Measurements from ENCODE around the gene MRPL53. TPM values are rescaled to one million over a fixed set of nuclear protein-coding genes. Genes with fewer than 3 reads are reported as not detected.

Gene MRPL53
- polyA plus RNA-seq (2013): 55.3 TPM

DNA sequence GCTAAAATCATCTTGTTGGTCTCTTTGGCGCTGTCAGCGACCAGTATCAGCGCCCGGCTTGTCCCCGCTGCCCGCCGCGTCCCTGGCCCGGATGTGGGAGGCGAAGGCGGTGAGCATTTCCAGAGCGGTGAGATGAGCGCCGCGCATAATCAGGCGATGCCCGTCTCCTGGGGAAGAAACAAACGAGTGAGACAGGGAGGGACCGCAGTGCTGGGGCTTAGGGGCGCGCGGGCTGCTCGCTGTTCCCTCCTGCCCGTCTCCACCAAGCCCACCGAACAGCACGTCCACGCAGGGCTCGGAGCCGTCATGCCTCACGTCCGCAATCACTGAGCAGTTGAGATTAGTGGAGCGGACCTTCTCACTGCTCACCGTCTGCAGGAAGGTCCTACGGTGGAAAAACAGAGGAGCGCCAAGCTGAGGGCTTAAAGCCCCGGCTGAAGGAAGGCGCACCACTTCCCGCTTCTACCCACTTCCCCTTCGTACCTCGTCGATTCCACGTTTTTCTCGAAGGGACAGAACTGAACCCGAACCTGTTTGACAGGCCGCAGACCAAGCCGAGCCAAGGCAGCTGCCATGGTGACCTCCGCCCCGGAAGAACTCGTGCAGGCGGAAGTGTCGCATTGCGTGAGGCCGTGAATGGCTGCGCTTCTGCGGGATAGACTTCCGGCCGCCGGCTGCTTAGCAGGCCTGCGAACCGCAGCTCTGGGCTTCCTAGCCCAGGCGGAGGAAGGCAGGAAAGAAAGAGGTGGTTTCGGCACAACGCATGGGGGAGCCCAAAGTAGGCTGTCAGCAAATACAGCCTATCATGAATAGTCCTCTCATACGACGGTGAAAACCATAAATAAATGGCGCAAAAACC is at the start of gene MRPL53:
MRPL53 (minus strand) TSS at position 595 of the 859 bp plus-strand sequence; CDS start at position 575, 20 bp downstream.
- Histone ChIP-seq H3K9me3 (ENCODE audit: control extremely low read depth in 1 of 5, control insufficient read depth in 4 of 5, insufficient read depth in 2 of 5, low read depth in 1 of 5, low read length in 4 of 5) (no peaks in the 10 kb centered on the region), H3K4me3 (ENCODE audit: control insufficient read depth in 1 of 7, extremely low read depth in 1 of 7, insufficient read depth in 4 of 7, low read depth in 2 of 7, low read length in 6 of 7) (peak within 1 kb of the TSS; percentile 40 to 93 (median 87)), H3K27ac (ENCODE audit: insufficient read depth in 1 of 2, low read depth in 1 of 2, low read length in 2 of 2, poor library complexity in 1 of 2, severe bottlenecking in 2 of 2) (peak within 1 kb of the TSS; percentile 78 to 84), H3K36me3 (ENCODE audit: control insufficient read depth in 4 of 4, insufficient read depth in 4 of 4, low read length in 3 of 4) (peaks cover 0 to 24% (median 19%) of the 10 kb centered on the region in 4 experiments), H3K27me3 (replicated peaks in 2 of 5; ENCODE audit: control insufficient read depth in 4 of 5, insufficient read depth in 5 of 5, low read length in 4 of 5) (no peaks in the 10 kb centered on the region), H3K4me1 (ENCODE audit: control extremely low read depth in 1 of 4, control insufficient read depth in 4 of 4, insufficient read depth in 4 of 4, low read length in 3 of 4) (peaks cover 7 to 35% (median 21%) of the 10 kb centered on the region in 4 experiments)
- ChIA-PET CTCF (interaction anchor here (0.7 to 3.9 kb wide), 12 partner anchors 11 to 222 kb away, joined by 3 to 39 read pairs (median 4); partner anchors contain the start of genes CCDC142, INO80B, TTC31 and WBP1), POLR2A (interaction anchor here (0.6 to 2.9 kb wide), 4 partner anchors 9 to 82 kb away, joined by 3 to 13 read pairs (median 8); partner anchors contain the start of genes CCDC142, INO80B, TTC31 and WBP1)
- WGBS (ENCODE audit: insufficient coverage): 0% methylated on average over 65 of the region's 66 CpGs
- peak; percentile 98 to 99 (median 99) for DNase-seq

DNA sequence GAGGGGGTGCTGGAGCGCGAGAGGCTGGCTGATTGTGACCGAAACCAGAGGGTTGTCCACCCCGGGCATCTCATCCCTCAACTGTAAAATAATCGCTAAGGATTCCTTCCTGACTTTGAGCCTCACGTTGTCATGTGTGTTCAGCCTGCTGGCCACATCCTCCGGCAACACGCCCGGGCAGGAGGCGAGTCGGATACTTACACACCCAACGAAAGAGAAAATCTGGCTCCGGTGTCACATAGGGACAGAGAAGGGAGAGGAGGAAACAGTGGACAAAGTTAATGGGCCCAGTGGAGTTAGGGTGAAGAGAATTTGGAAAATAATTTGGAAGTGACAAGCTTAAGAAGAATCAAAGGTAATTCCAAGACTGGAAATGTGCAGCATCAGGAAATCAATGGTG is 44.2 kb upstream of the MRPL53 start:
- peaks cover 0 to 38% (median 30%) of the 10 kb centered on the region in 4 experiments for H3K4me1 ChIP-seq (ENCODE audit: control extremely low read depth in 1 of 4, control insufficient read depth in 4 of 4, insufficient read depth in 4 of 4, low read length in 3 of 4)
- H3K27ac ChIP-seq (ENCODE audit: insufficient read depth in 1 of 2, low read depth in 1 of 2, low read length in 2 of 2, poor library complexity in 1 of 2, severe bottlenecking in 2 of 2): no peak overlapping the region
- peaks cover 13 to 92% (median 51%) of the 10 kb centered on the region in 5 experiments for H3K27me3 ChIP-seq (replicated peaks in 2 of 5; ENCODE audit: control insufficient read depth in 4 of 5, insufficient read depth in 5 of 5, low read length in 4 of 5)
- WGBS (ENCODE audit: insufficient coverage): 76% methylated on average over 13 of the region's 13 CpGs
- no peak for DNase-seq
- H3K36me3 ChIP-seq (ENCODE audit: control insufficient read depth in 4 of 4, insufficient read depth in 4 of 4, low read length in 3 of 4): no peaks in the 10 kb centered on the region
- peaks cover 0 to 6% (median 0%) of the 10 kb centered on the region in 5 experiments for H3K9me3 ChIP-seq (ENCODE audit: control extremely low read depth in 1 of 5, control insufficient read depth in 4 of 5, insufficient read depth in 2 of 5, low read depth in 1 of 5, low read length in 4 of 5)
- ChIA-PET POLR2A (interaction anchor here (0.9 to 1.1 kb wide), 2 partner anchors 10 to 12 kb away, joined by 3 read pairs; partner anchors contain the start of genes AUP1 and DQX1), CTCF (interaction anchor here (1.5 to 9.0 kb wide), 5 partner anchors 8 to 71 kb away, joined by 4 to 53 read pairs (median 14); partner anchors contain the start of genes AUP1, HTRA2 and PCGF1)
- H3K4me3 ChIP-seq (ENCODE audit: control insufficient read depth in 1 of 7, extremely low read depth in 1 of 7, insufficient read depth in 4 of 7, low read depth in 2 of 7, low read length in 6 of 7): peak overlapping the region in 3 of 7 experiments; percentile 47 to 64 (median 62)

DNA sequence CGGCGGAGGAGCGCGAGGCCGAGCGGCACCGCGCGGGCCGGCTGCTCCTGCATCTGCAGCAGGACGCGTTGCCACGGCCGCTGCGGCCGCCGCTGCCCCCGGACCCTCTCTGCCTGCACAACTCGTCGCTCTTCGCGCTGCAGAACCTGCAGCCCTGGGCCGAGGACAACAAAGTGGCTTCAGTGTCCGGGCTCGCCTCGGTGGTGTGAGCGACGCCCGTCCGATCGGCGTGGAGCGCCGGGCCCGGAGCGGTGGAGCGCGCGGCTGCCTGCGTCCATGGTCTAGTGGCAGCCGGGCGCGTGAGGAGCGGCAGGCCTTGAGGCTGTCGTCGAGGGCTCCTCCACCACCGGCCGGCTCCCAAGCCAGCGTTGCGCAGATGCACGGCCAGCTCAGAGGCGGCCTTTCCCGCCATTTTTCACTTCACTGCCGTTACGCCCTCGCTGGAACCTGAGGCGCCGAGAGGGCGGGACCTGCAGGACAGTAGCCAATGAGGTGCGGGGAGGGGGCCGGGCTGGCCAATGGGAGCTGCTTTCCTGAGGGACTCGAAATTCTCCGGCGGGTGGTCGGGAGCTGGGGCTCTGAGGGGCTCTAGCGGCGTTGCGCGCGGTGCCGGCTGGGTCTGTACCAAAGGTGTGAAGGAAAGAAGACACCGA is 43.6 kb upstream of the MRPL53 start:
- H3K36me3 ChIP-seq (ENCODE audit: control insufficient read depth in 4 of 4, insufficient read depth in 4 of 4, low read length in 3 of 4): no peaks in the 10 kb centered on the region
- CTCF ChIA-PET: interaction anchor here (1.7 to 9.0 kb wide), 5 partner anchors 7 to 72 kb away, joined by 6 to 53 read pairs (median 14); partner anchors contain the start of genes AUP1, HTRA2 and PCGF1
- peaks cover 13 to 95% (median 56%) of the 10 kb centered on the region in 5 experiments for H3K27me3 ChIP-seq (replicated peaks in 2 of 5; ENCODE audit: control insufficient read depth in 4 of 5, insufficient read depth in 5 of 5, low read length in 4 of 5)
- peak in 2 of 3 donors; percentile 70 to 73 for DNase-seq
- POLR2A ChIA-PET: interaction anchor here (0.9 to 1.1 kb wide), 2 partner anchors 10 to 13 kb away, joined by 3 read pairs; partner anchors contain the start of genes AUP1 and DQX1
- peak overlapping the region in 6 of 7 experiments; percentile 26 to 64 (median 52) for H3K4me3 ChIP-seq (ENCODE audit: control insufficient read depth in 1 of 7, extremely low read depth in 1 of 7, insufficient read depth in 4 of 7, low read depth in 2 of 7, low read length in 6 of 7)
- H3K27ac ChIP-seq (ENCODE audit: insufficient read depth in 1 of 2, low read depth in 1 of 2, low read length in 2 of 2, poor library complexity in 1 of 2, severe bottlenecking in 2 of 2): no peak overlapping the region
- peaks cover 0 to 6% (median 0%) of the 10 kb centered on the region in 5 experiments for H3K9me3 ChIP-seq (ENCODE audit: control extremely low read depth in 1 of 5, control insufficient read depth in 4 of 5, insufficient read depth in 2 of 5, low read depth in 1 of 5, low read length in 4 of 5)
- 3% methylated on average over 63 of the region's 72 CpGs for WGBS (ENCODE audit: insufficient coverage)
- H3K4me1 ChIP-seq (ENCODE audit: control extremely low read depth in 1 of 4, control insufficient read depth in 4 of 4, insufficient read depth in 4 of 4, low read length in 3 of 4): peaks cover 0 to 38% (median 30%) of the 10 kb centered on the region in 4 experiments

DNA sequence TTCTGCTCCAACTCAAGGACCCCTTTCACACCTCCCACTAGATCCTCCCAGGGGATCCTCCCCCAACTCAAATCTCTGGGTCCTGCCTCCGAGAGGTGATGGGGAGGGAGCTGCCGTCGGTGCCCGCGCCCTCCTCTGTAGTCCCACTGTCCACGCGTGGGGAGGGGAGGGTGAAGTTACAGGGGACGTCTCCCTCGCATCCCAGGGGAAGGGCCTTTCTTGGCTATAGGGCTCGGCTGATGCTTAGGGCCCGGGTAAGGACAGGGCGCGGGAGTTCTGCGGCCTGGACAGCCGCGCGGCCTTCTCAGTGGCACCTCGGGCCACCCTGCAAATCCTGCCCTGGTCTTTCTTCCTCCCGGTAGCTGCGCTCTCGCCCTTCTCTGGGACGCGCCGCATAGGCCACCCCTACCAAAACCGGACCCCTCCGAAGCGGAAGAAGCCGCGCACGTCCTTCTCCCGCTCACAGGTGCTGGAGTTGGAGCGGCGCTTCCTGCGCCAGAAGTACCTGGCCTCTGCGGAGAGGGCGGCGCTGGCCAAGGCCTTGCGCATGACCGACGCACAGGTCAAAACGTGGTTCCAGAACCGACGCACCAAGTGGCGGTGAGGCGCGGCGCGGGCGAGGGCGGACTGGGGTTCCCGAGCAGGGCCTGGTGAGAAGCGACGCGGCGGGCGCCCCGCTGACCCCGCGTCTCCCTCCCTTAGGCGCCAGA is 42.9 kb upstream of the MRPL53 start:
- no peaks in the 10 kb centered on the region for H3K36me3 ChIP-seq (ENCODE audit: control insufficient read depth in 4 of 4, insufficient read depth in 4 of 4, low read length in 3 of 4)
- peaks cover 15 to 99% (median 57%) of the 10 kb centered on the region in 5 experiments for H3K27me3 ChIP-seq (replicated peaks in 2 of 5; ENCODE audit: control insufficient read depth in 4 of 5, insufficient read depth in 5 of 5, low read length in 4 of 5)
- CTCF ChIA-PET: interaction anchor here (1.1 to 9.0 kb wide), 7 partner anchors 7 to 73 kb away, joined by 3 to 53 read pairs (median 7); partner anchors contain the start of genes AUP1, CCDC142, HTRA2 and PCGF1
- peaks cover 0 to 38% (median 30%) of the 10 kb centered on the region in 4 experiments for H3K4me1 ChIP-seq (ENCODE audit: control extremely low read depth in 1 of 4, control insufficient read depth in 4 of 4, insufficient read depth in 4 of 4, low read length in 3 of 4)
- H3K27ac ChIP-seq (ENCODE audit: insufficient read depth in 1 of 2, low read depth in 1 of 2, low read length in 2 of 2, poor library complexity in 1 of 2, severe bottlenecking in 2 of 2): no peak overlapping the region
- 3% methylated on average over 51 of the region's 60 CpGs for WGBS (ENCODE audit: insufficient coverage)
- no peak for DNase-seq
- H3K9me3 ChIP-seq (ENCODE audit: control extremely low read depth in 1 of 5, control insufficient read depth in 4 of 5, insufficient read depth in 2 of 5, low read depth in 1 of 5, low read length in 4 of 5): peaks cover 0 to 6% (median 0%) of the 10 kb centered on the region in 5 experiments
- H3K4me3 ChIP-seq (ENCODE audit: control insufficient read depth in 1 of 7, extremely low read depth in 1 of 7, insufficient read depth in 4 of 7, low read depth in 2 of 7, low read length in 6 of 7): peak overlapping the region in 5 of 7 experiments; percentile 39 to 64 (median 56)
- POLR2A ChIA-PET: interaction anchor here (1.1 kb wide), 1 partner anchor 11 kb away, joined by 3 read pairs; the partner anchor contains the start of gene DQX1

DNA sequence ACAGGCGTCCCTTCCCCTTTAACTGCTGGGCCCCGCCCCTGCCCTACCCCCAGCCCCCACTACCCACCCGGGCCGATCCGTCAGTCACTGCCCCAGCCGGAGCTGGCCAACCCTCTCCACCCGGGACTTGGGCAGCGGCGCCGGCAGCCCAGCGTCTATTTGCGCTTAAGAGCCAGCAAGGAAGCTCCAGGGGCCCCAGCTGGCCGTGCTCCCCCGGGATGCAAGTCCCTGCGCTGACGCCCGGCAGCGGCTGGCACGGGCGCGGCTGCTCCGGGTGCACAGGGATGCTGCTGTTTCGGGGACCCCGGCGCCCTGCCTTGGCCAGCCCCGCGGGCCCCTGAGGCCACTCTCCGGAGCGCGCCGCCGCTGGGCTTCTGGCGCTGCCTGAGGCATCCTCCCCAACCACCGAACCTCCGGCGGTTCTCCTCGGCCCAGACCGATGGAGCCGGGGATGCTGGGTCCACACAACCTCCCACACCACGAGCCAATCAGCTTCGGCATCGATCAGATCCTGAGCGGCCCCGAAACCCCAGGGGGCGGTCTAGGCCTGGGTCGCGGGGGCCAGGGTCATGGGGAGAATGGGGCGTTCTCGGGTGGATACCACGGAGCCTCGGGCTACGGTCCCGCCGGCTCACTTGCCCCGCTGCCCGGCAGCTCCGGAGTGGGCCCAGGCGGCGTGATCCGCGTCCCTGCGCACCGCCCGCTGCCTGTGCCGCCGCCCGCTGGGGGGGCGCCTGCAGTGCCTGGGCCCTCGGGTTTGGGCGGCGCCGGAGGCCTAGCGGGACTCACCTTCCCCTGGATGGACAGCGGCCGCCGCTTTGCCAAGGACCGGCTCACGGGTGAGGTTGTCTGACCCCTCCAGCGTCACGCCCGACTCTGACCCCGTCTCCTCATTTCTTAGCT is 42.1 kb upstream of the MRPL53 start, which contains the start of gene TLX2:
TLX2 (plus strand) TSS at position 83 of the 903 bp plus-strand sequence; CDS start at position 440, 357 bp downstream.
- DNase-seq: peak in 2 of 3 donors; percentile 40 to 42
- Histone ChIP-seq H3K9me3 (ENCODE audit: control extremely low read depth in 1 of 5, control insufficient read depth in 4 of 5, insufficient read depth in 2 of 5, low read depth in 1 of 5, low read length in 4 of 5) (peaks cover 0 to 6% (median 0%) of the 10 kb centered on the region in 5 experiments), H3K27me3 (replicated peaks in 2 of 5; ENCODE audit: control insufficient read depth in 4 of 5, insufficient read depth in 5 of 5, low read length in 4 of 5) (peaks cover 16 to 99% (median 55%) of the 10 kb centered on the region in 5 experiments), H3K27ac (ENCODE audit: insufficient read depth in 1 of 2, low read depth in 1 of 2, low read length in 2 of 2, poor library complexity in 1 of 2, severe bottlenecking in 2 of 2) (no peak within 1 kb of the TSS), H3K36me3 (ENCODE audit: control insufficient read depth in 4 of 4, insufficient read depth in 4 of 4, low read length in 3 of 4) (no peaks in the 10 kb centered on the region), H3K4me3 (ENCODE audit: control insufficient read depth in 1 of 7, extremely low read depth in 1 of 7, insufficient read depth in 4 of 7, low read depth in 2 of 7, low read length in 6 of 7) (peak within 1 kb of the TSS in 4 of 7 experiments; percentile 22 to 56 (median 52)), H3K4me1 (ENCODE audit: control extremely low read depth in 1 of 4, control insufficient read depth in 4 of 4, insufficient read depth in 4 of 4, low read length in 3 of 4) (peaks cover 0 to 38% (median 30%) of the 10 kb centered on the region in 4 experiments)
- under 1% methylated on average over 58 of the region's 82 CpGs for WGBS (ENCODE audit: insufficient coverage)
- POLR2A ChIA-PET: interaction anchor here (1.1 kb wide), 1 partner anchor 15 kb away, joined by 3 read pairs; the partner anchor contains the start of genes AUP1 and HTRA2
- CTCF ChIA-PET: interaction anchor here (1.1 to 9.0 kb wide), 6 partner anchors 9 to 73 kb away, joined by 3 to 53 read pairs (median 7); partner anchors contain the start of genes AUP1, CCDC142, HTRA2 and TTC31

Data from common myeloid progenitor, CD34-positive (primary cell).